HG03280 (cell line): ENCODE results near the gene UBXN1.
A peak's percentile ranks its signal among the peaks of the same experiment; 100 is the strongest.
"Not testable (repeated sequence)": the region's sequence is repeated elsewhere in the genome, so short reads cannot be mapped to it uniquely, and the experiment has no call there.

Experiments used
- ATAC-seq: cut with Tn5 transposase; IDR thresholded peaks from one replicate; pipeline ENCODE4 v1.9.1; 2021; ENCODE audit warnings: mild to moderate bottlenecking, moderate library complexity; ENCODE audit not compliant: unreplicated experiment

UBXN1 gene

DNA sequence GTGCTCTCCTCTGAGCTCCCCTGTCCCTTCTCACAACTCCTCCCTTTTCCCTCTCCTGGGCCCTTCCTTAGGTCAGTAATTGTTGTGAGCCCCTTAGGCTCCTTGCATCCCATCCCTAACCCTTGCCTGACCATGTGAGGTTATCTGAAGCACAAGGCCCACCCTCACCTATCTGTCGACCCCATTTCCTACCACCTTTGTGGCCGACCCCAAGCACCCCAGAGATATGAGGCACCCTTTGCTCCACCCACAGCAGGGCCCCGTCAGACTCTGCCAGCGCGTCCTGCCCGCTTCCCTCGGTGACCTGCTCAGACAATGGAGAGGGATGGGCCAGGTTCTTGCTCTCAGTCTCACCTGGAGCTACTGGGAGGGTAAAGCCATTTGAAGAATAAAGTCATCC is 29.9 kb upstream of the UBXN1 start:
- ATAC-seq, result peak; percentile 2

- no peak for ATAC-seq
Measured at GRCh38 chr11:62708392-62708791, 29.5 kb upstream of the UBXN1 start.

DNA sequence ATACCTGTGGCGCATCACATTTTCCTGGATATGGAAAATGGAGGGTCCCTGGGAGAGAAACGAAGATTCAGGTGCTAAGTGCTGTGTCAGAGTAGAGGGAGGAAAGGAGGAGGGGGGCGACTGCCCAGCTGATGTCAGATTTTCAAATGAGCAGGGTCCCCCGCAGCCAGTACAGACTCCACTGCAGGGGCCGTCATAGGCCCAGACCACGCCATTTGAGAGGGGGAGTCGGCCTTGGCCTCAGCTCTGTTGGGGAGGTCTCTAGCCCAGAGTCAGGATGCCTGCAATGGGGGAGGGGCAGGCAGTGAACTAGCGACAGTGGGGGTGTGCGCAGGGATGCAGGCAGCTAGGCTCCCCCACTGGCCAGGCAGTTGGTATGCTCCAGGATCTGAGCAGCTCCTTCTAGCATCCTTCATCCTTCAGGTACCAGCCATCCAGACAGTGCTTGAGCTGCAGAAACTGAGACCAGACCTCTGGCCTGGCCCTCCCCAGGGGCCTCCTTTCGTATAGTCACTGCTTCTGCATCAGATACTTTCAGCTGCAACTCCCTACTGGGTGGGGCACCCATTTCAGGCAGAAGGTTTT is 28.5 kb upstream of the UBXN1 start, which contains the start of the genes BSCL2 and GNG3:
Gene BSCL2, minus strand, starts transcription at position 148 of the 585 bp plus-strand sequence. CDS start 229 bp downstream, outside the sequence.
Gene GNG3, plus strand, starts transcription at position 400 of the 585 bp plus-strand sequence. CDS start 620 bp downstream, outside the sequence.
- no peak for ATAC-seq

- no peak for ATAC-seq
Measured at GRCh38 chr11:62706850-62707247, 28.0 kb upstream of the UBXN1 start.

DNA sequence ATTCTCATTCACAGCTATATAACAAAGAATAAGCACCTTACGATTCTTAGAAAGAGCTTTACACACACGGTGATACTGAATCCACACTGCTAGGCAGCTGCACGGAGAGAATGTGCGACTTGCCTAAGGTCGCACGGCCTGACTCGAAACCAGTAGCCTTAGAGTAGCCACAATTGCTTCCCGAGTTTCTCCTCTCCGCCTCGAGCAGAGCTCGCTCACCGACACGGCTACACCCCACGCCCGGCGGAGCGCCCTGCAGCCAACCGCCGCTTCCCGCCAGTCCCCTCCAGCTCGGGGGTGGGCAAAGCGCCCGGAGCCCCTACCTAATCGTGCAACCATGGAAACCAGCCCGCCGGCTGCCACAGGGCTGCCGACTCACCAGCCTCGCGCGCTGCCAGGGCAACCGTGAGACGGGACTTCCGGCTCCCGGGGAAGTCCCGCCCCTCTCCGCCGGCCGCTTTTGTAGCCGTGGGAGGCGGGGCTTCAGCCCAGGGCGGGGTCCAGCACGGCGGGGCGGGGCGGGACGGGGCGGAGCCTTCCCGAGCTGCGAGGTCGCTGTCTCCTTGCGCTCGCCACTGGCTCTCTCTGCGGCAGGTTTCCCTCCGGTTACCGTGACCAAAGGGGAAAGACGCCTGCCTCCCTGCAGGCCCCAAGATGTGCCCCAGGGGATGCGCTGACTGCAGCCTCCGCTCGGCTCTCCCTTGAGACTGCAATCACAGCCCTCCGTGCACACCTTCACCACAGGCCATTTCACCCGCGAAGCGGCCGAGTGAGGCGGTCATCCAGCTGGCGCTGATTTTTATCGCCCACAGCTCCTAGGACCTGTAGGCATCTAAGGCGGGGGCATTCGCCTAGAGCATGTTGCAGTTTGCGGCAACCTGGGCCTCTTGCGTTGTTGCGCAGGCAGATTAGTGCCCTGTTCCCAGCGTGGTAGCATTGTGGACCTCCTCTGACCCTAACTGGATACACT is 27.3 kb upstream of the UBXN1 start:
- ATAC-seq, result peak; percentile 65

- no peak for ATAC-seq
Measured at GRCh38 chr11:62705413-62705812, 26.5 kb upstream of the UBXN1 start.

DNA sequence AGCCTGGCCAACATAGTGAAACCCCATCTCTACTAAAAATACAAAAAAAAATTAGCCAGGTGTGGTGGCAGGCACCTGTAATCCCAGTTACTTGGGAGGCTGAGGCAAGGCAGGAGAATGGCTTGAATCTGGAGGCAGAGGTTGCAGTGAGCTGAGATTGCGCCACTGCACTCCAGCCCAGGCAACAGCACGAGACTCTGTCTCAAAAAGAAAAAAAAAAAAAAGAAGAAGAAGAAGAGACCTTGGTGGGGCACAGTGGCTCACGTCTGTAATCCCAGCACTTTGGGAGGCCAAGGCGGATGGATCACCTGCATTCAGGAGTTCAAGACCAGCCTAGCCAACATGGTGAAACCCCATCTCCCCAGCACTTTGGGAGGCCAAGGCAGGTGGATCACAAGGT is 25.0 kb upstream of the UBXN1 start:
- ATAC-seq, result not testable (repeated sequence)

DNA sequence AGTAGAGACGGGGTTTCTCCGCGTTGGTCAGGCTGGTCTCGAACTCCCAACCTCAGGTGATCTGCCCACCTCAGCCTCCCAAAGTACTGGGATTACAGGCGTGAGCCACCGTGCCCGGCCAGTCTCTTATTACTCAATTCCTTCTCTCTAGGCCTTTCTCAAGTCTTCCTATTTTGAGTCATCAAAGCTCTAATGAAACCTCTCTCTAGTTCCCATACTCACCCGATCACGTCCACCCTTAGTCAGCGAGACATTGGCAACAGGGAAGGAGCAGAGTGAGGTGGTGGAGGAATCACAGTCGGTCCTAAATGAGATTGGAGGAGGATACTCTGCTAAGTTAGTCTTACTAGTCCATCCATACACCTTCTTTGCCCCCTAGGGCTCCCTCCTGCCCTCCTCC is 23.4 kb upstream of the UBXN1 start:
- no peak for ATAC-seq

DNA sequence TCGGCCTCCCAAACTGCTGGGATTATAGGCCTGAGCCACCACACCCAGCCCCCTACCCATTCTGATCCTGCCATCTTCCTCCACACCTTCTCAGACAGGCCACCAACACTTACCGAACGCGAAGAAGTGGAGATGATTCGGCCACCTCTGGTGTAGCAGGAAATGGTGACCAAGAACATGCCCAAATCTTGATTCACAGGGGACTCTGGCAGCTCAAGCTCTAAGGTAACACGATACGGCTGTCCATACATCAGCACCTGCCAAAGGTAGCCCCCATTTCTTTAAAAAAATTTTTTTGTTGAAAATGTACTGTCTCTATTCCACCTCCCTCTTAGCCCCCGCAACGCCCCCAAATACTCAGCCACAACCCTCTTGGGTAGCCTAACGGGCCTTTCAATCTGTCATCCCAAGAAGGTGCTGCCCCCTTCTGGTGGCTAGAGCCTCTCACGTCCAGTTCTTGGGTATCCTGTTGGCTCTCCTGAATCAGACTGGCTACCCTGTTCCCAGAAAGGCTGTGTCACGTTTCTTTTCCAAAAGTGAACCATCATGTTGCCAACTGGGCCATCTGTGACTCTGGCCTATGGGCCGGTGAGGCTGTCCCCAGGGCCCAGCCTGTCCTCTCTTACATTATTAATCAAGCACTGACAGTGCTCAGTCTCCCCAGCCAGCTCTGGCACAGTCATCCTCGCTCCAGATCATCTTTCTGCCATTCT is 15.7 kb upstream of the UBXN1 start:
- peak; percentile 73 for ATAC-seq

GRCh38 chr11:62693624-62694023 is 14.8 kb upstream of the UBXN1 start:
- not testable (repeated sequence) for ATAC-seq

DNA sequence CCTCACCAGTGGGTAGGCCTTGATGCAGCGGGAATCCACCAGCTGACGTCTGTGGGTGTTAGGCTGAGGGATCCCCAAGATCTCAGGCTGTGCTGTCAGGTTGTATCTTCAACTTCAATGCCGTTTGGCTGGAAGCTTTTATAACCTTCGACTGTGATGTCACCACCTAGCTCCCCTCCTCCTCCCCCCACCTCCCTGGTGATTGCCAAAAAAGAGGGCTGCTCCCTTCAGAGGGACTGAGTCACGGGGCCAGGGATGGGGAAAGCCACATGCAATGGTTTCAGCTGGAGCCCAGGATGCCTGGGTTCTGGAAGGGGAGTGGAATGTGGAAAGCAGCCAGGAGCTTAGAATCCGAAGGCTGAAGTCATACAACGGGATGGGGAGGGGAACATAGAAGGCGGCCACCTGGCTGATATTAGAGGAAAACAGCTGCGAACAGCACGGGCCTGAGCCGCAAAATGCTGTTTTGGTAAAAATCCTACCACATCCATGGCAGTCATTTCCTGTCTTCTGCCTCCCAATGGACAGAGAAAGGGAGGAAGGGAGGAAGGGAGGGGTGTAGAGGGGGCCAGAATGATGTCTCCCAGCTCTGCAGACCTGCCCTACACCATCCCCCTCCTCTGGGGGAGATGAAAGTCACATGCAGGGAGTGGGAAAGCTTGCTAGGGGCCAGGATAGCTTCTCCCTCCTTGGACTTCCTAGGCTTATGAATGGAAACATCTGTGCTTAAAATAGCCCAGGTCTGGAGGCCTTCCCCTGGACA is 10.7 kb upstream of the UBXN1 start, which contains the start of gene LRRN4CL:
Gene LRRN4CL, minus strand, starts transcription at position 110 of the 763 bp plus-strand sequence. CDS start 1,022 bp downstream, outside the sequence.
- no peak for ATAC-seq

- ATAC-seq, result no peak
Measured at GRCh38 chr11:62688491-62688890, 9.6 kb upstream of the UBXN1 start.

DNA sequence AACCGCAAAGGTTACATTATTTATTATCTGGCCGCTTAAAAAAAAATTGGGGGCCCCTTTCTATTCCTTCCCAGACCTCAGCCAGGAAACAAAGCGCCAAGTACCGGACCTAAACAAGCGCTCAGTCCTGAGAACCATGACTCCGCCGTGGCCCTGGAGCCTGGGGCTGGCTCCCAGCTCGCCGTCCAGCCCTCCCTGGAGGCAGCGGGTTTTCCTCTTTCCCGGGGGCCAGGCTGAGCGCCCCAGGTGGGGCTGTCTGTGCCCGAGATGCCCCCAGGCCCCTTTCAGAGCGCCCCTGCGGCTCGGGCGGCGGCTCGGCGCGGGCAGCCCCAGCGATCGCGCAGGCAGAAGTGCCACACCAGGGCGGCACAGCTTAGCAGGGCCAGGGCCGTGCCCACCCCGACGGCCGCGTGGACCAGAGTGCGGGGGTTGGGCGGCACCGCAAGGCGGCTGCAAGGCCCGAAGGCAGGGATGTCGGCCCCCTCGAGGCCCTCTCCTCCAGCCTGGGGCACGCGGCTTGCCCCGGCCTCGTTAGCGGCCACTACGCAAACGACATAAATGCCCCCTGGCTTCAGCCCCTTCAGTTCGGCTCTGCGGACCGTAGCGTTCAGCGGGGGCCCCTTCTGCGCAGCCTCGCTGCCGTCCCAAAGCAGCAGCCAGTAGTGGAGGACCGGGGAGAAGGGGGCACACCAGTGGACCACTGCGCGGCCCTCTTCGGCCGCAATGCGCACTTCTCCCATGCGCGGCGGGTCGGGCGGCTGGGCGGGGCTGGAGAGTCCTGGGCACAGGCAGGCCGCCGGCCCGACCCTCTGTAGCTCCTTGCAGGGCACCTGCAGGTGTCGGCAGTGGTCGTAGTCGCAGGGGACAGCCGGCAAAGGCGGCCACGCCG is 8.9 kb upstream of the UBXN1 start:
- no peak for ATAC-seq

DNA sequence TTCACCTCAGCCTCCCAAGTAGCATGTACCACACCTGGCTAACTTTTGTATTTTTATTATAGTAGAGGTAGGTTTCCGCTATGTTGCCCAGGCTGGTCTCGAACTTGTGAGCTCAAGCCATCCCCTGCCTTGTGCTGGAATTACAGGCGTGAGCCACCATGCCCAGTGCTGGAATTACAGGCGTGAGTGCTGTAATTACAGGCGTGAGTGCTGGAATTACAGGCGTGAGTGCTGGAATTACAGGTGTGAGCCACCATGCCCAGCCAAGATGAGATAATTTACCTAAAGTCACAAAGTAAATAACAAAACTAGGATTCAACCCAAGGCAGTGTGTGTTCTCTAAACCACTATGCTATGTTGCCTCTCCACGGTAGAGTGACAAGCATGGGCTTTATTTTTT is 3.6 kb upstream of the UBXN1 start:
- no peak for ATAC-seq

DNA sequence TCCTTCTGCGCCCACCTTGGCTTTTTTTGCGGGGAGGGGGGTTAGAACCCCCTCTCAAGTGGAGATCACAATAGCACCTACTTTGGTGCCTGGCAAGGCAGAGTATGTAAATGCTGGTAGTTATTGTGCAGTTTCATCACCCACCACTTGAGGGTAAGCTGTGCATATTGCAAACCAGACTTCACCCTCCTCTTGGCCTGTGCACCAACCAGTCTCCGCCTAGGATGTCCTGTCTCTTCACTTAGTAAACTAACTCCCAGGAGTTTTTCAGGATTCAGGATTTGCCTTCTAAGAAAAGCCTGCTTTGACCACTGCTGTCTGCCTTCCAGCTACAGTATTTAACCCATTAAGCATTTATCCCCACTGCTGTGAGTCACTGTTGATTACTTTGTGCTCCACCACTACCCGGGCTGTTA is 2.0 kb upstream of the UBXN1 start:
- ATAC-seq, result peak; percentile 61

DNA sequence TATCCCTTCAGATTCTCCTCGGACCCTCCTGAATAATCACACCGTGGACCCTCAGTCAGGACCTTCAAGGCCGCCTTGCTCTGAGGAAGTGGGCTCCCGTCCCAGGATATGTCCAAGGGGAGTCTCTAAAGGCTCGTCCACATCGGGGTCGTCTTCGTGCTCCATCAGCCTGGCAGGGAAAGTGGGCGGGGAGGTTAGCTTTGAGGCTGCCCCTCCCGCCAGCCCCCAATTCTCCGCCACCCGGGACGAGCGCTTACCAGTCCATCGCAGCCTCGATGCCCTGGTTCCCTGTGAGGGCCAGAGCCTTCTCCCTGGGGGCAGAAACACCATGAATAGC is 472 bp downstream of the UBXN1 start:
- peak; percentile 7 for ATAC-seq

DNA sequence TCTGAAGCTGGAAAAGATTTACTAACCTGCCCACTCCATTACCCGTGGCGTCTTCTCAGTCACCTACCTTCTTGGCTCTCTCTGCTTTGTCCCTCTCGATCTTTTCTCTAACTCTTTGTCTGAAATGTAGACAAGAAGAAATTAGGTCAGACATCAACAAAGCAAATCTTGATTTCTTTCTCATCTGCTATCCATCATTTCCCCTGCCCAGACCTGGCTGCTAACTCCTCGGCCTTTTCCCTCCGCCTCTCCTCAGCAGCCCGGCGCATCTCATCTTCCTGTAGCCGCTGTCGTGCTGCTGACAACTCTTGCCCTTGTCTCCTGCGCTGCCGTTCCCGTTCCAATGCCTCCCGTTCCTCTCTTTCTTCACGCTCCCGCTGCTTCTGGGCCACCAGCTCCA is 1.2 kb downstream of the UBXN1 start:
- ATAC-seq, result no peak

- ATAC-seq, result no peak
Measured at GRCh38 chr11:62677156-62677555, 1.7 kb downstream of the UBXN1 start.

GRCh38 chr11:62676698-62677097 is 2.2 kb downstream of the UBXN1 start:
- ATAC-seq, result no peak

GRCh38 chr11:62675415-62675814 is 3.5 kb downstream of the UBXN1 start:
- not testable (repeated sequence) for ATAC-seq
